ENCODE data around the gene DEPDC5. TPM values are rescaled to one million over a fixed set of nuclear protein-coding genes. Genes with fewer than 3 reads are reported as not detected.

DEPDC5 gene
- total and polyA plus RNA-seq, 2 donors (not counting 1 experiment from before 2014, with no cell fraction given): 35.5 to 124 TPM

GRCh38 chr22:31867386-31868153 lies 113.8 kb downstream of the DEPDC5 start:
- CTCF ChIA-PET: interaction anchor here (1.0 kb wide), 1 partner anchor 9 kb away, joined by 3 read pairs; no protein-coding TSS in a partner anchor
- DNase-seq (no peak), ATAC-seq (ENCODE audit: low read depth) (no peak)
- H4K20me1 ChIP-seq (ENCODE audit: control insufficient read depth, insufficient read depth, low read length, poor library complexity, severe bottlenecking): no peaks in the 10 kb centered on the region
- no peak overlapping the region for H3K4me3 ChIP-seq (ENCODE audit: control extremely low read depth in 1 of 5, extremely low read depth in 1 of 5, insufficient read depth in 1 of 5, low read depth in 2 of 5, low read length in 4 of 5)
- H3K4me1 ChIP-seq (ENCODE audit: control insufficient read depth in 2 of 2, insufficient read depth in 2 of 2, low read length in 2 of 2): peaks cover 0 to 11% of the 10 kb centered on the region in 2 donors
- peak overlapping the region; percentile 20 for H3K27ac Mint-ChIP-seq
- no peak overlapping the region for H2AFZ ChIP-seq (ENCODE audit: insufficient read depth, low read depth, low read length, poor library complexity, severe bottlenecking)
- WGBS (ENCODE audit: insufficient coverage): no CpG with 5 or more reads among the region's 3 CpGs
- TF ChIP-seq EZH2 (IDR thresholded peaks at IDR 0.05; ENCODE audit: borderline replicate concordance, insufficient read depth, low read depth, low read length, poor library complexity, severe bottlenecking): no peak
- TF ChIP-seq, protein P1, sequence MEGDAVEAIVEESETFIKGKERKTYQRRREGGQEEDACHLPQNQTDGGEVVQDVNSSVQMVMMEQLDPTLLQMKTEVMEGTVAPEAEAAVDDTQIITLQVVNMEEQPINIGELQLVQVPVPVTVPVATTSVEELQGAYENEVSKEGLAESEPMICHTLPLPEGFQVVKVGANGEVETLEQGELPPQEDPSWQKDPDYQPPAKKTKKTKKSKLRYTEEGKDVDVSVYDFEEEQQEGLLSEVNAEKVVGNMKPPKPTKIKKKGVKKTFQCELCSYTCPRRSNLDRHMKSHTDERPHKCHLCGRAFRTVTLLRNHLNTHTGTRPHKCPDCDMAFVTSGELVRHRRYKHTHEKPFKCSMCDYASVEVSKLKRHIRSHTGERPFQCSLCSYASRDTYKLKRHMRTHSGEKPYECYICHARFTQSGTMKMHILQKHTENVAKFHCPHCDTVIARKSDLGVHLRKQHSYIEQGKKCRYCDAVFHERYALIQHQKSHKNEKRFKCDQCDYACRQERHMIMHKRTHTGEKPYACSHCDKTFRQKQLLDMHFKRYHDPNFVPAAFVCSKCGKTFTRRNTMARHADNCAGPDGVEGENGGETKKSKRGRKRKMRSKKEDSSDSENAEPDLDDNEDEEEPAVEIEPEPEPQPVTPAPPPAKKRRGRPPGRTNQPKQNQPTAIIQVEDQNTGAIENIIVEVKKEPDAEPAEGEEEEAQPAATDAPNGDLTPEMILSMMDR (IDR thresholded peaks at IDR 0.05): no peak
- H3K27me3 Mint-ChIP-seq: no peaks in the 10 kb centered on the region
- no peak overlapping the region for H3K27ac ChIP-seq (ENCODE audit: low read length in 2 of 2)
- no peaks in the 10 kb centered on the region for H3K79me2 ChIP-seq (ENCODE audit: control insufficient read depth, insufficient read depth, low read length)
- no peak overlapping the region for H3K4me2 ChIP-seq (replicated peaks; ENCODE audit: low read depth, low read length, poor library complexity, severe bottlenecking)
- no peak overlapping the region for H3K4me3 Mint-ChIP-seq
- no peak overlapping the region for H3K9ac ChIP-seq (ENCODE audit: low read length)
- H3K4me1 Mint-ChIP-seq: peaks cover 17% of the 10 kb centered on the region
- no peaks in the 10 kb centered on the region for H3K9me3 Mint-ChIP-seq (ENCODE audit: insufficient read depth)
- no peaks in the 10 kb centered on the region for H3K9me3 ChIP-seq (ENCODE audit: control extremely low read depth in 1 of 3, control insufficient read depth in 2 of 3, insufficient read depth in 1 of 3, low read length in 2 of 3)
- intact Hi-C loops (cut with micrococcal nuclease): no loop called here
- peaks cover 0 to 79% of the 10 kb centered on the region in 2 experiments for H3K36me3 ChIP-seq (replicated peaks in 1 of 2; ENCODE audit: control extremely low read depth in 1 of 2, control insufficient read depth in 1 of 2, extremely low read depth in 1 of 2, insufficient read depth in 2 of 2, low read length in 1 of 2)
- POLR2A ChIA-PET: no interaction called here
- H3K27me3 ChIP-seq (replicated peaks in 1 of 4; ENCODE audit: control extremely low read depth in 1 of 4, control insufficient read depth in 3 of 4, insufficient read depth in 4 of 4, low read length in 3 of 4): no peaks in the 10 kb centered on the region

DNA sequence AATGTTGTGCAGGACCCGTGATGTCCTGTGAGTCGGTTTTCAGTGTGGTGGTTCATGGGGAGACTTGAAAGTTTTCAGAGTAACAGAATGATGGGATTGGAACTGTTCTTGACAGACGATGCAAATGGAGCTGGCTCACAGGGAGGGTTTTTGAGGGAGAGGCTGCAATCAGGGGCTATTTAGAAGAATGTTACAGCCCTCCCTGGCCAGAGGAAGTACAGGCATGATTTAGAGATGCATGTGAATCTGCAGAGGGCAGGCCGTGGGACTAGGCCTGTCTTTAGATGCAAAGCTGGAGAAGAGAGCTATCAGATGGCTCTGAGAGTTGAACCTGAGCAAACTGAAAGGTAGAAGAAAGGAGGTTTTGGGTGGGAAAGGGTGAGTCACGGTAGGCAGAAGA lies 115.9 kb downstream of the DEPDC5 start:
- Histone ChIP-seq H3K4me3 (ENCODE audit: control extremely low read depth in 1 of 5, extremely low read depth in 1 of 5, insufficient read depth in 1 of 5, low read depth in 2 of 5, low read length in 4 of 5) (no peak overlapping the region), H3K27me3 (replicated peaks in 1 of 4; ENCODE audit: control extremely low read depth in 1 of 4, control insufficient read depth in 3 of 4, insufficient read depth in 4 of 4, low read length in 3 of 4) (no peaks in the 10 kb centered on the region), H3K79me2 (ENCODE audit: control insufficient read depth, insufficient read depth, low read length) (no peaks in the 10 kb centered on the region), H3K4me2 (replicated peaks; ENCODE audit: low read depth, low read length, poor library complexity, severe bottlenecking) (no peak overlapping the region), H3K4me1 (ENCODE audit: control insufficient read depth in 2 of 2, insufficient read depth in 2 of 2, low read length in 2 of 2) (peaks cover 0 to 11% of the 10 kb centered on the region in 2 donors), H4K20me1 (ENCODE audit: control insufficient read depth, insufficient read depth, low read length, poor library complexity, severe bottlenecking) (no peaks in the 10 kb centered on the region), H3K27ac (ENCODE audit: low read length in 2 of 2) (no peak overlapping the region), H3K36me3 (replicated peaks in 1 of 2; ENCODE audit: control extremely low read depth in 1 of 2, control insufficient read depth in 1 of 2, extremely low read depth in 1 of 2, insufficient read depth in 2 of 2, low read length in 1 of 2) (peaks cover 0 to 83% of the 10 kb centered on the region in 2 experiments), H3K9me3 (ENCODE audit: control extremely low read depth in 1 of 3, control insufficient read depth in 2 of 3, insufficient read depth in 1 of 3, low read length in 2 of 3) (no peaks in the 10 kb centered on the region), H3K9ac (ENCODE audit: low read length) (no peak overlapping the region), H2AFZ (ENCODE audit: insufficient read depth, low read depth, low read length, poor library complexity, severe bottlenecking) (no peak overlapping the region)
- intact Hi-C loops (cut with micrococcal nuclease): loop anchor here (10.0 kb wide), 1 partner anchor 75 kb away; the partner anchor contains the start of gene YWHAH
- no peaks in the 10 kb centered on the region for H3K27me3 Mint-ChIP-seq
- H3K4me3 Mint-ChIP-seq: no peak overlapping the region
- H3K9me3 Mint-ChIP-seq (ENCODE audit: insufficient read depth): no peaks in the 10 kb centered on the region
- no peak overlapping the region for H3K27ac Mint-ChIP-seq
- H3K4me1 Mint-ChIP-seq: peaks cover 17% of the 10 kb centered on the region
- ATAC-seq (ENCODE audit: low read depth) (no peak), DNase-seq (no peak)
- TF ChIP-seq EZH2 (IDR thresholded peaks at IDR 0.05; ENCODE audit: borderline replicate concordance, insufficient read depth, low read depth, low read length, poor library complexity, severe bottlenecking): no peak
- TF ChIP-seq, protein P1 (IDR thresholded peaks at IDR 0.05): no peak
- WGBS (ENCODE audit: insufficient coverage): 98% methylated on average over 5 of the region's 5 CpGs
- ChIA-PET CTCF (interaction anchor here (1.0 kb wide), 1 partner anchor 47 kb away, joined by 3 read pairs; no protein-coding TSS in a partner anchor), POLR2A (interaction anchor here (0.6 kb wide), 2 partner anchors 32 to 397 kb away, joined by 3 to 4 read pairs; no protein-coding TSS in a partner anchor)

Data from B cell (primary cell).